HepG2 (cell line): Measurements from ENCODE around the gene ZACN. TPM values are rescaled to one million over a fixed set of nuclear protein-coding genes. Genes with fewer than 3 reads are reported as not detected.

Source experiments
- AKAP8 ChIP-seq: sonication (generic); formaldehyde crosslinking; IDR thresholded peaks from 2 replicates; pipeline ENCODE4 v1.5.1; 2020; ENCODE audit warnings: mild to moderate bottlenecking, missing genetic modification reagents
- ARNT2 ChIP-seq: sonication (generic); formaldehyde crosslinking; IDR thresholded peaks from 2 replicates; pipeline ENCODE4 v1.8.0; 2022; ENCODE audit warnings: mild to moderate bottlenecking, low read depth, missing genetic modification reagents, moderate library complexity
- ELF1 ChIP-seq: sonication (generic); formaldehyde crosslinking; IDR thresholded peaks from 2 replicates; pipeline ENCODE4 v1.4.0; 2020; ENCODE audit warnings: missing genetic modification reagents
- HNRNPLL ChIP-seq: fragments of 200-400 bp; formaldehyde crosslinking; IDR thresholded peaks from 2 replicates; pipeline ENCODE4 v1.6.1; 2017; ENCODE audit warnings: mild to moderate bottlenecking, low read depth, low read length; ENCODE audit not compliant: poor library complexity, severe bottlenecking
- KIAA2018 ChIP-seq: sonication (generic); formaldehyde crosslinking; IDR thresholded peaks from 2 replicates; pipeline ENCODE4 v1.5.0; 2020; ENCODE audit warnings: mild to moderate bottlenecking, missing genetic modification reagents, borderline replicate concordance
- NCOA5 ChIP-seq: sonication (generic); formaldehyde crosslinking; IDR thresholded peaks from 2 replicates; pipeline ENCODE4 v1.4.0; 2020; ENCODE audit warnings: missing genetic modification reagents
- NR2F2 ChIP-seq: IDR thresholded peaks from 2 replicates; pipeline ENCODE4 v1.6.1; 2012; ENCODE audit warnings: low read depth, inconsistent platforms, borderline replicate concordance
- TBX2 ChIP-seq: sonication (generic); formaldehyde crosslinking; IDR thresholded peaks from 2 replicates; pipeline ENCODE4 v1.5.0; 2020; ENCODE audit warnings: missing genetic modification reagents, mild to moderate bottlenecking, borderline replicate concordance
- UBTF ChIP-seq: sonication (generic); formaldehyde crosslinking; IDR thresholded peaks from 2 replicates; pipeline ENCODE4 v1.4.0; 2020; ENCODE audit warnings: mild to moderate bottlenecking, missing genetic modification reagents
- YEATS2 ChIP-seq: sonication (generic); formaldehyde crosslinking; IDR thresholded peaks from 2 replicates; pipeline ENCODE4 v1.4.0; 2020; ENCODE audit warnings: missing genetic modification reagents, borderline replicate concordance
- ZFP41 ChIP-seq: sonication (generic); formaldehyde crosslinking; IDR thresholded peaks from 2 replicates; pipeline ENCODE4 v1.4.0; 2020; ENCODE audit warnings: mild to moderate bottlenecking, missing genetic modification reagents, borderline replicate concordance
- polyA plus RNA-seq, 8 experiments: library from polyadenylated mRNA; depleted of rRNA in 3 of 8; stranded (reverse) in 7 of 8; unstranded in 1 of 8; fragments of >200 nt; fragmentation: Illumina TruSeq in 4 of 8; extraction: Trizol in 4 of 8; gene quantifications; 2 replicates each; pipeline versions ENCODE4 v1.2.1 to v1.2.3, GENCODE V29; 2011 to 2016; ENCODE audit warnings: low read depth in 4 of 8, missing spikeins in 1 of 8, mixed read lengths in 1 of 8; ENCODE audit not compliant: insufficient read depth in 1 of 8
- total RNA-seq, 5 experiments: library from RNA; depleted of rRNA; stranded (reverse); fragments of >200 nt; fragmentation: Illumina TruSeq; extraction: Trizol; gene quantifications; 2 replicates each; pipeline ENCODE4 v1.2.3, GENCODE V29; 2016; ENCODE audit warnings: low read depth in 1 of 5

ZACN gene
- total and polyA plus RNA-seq, 2 of the 13 experiments (the other 11 are each of a cell fraction or from before 2014, with no cell fraction given): 0.11 to 0.15 TPM

- TF ChIP-seq ARNT2 (peak; percentile 99), HNRNPLL (peak; percentile 49), NCOA5 (CRISPR knock-in tag) (no peak), YEATS2 (CRISPR knock-in tag) (peak; percentile 96), ELF1 (CRISPR knock-in tag) (peak; percentile 68; the same call in 1 of the 2 replicates), AKAP8 (peak; percentile 87; the same call in 1 of the 2 replicates), TBX2 (CRISPR knock-in tag) (peak; percentile 90), UBTF (CRISPR knock-in tag) (peak; percentile 93), NR2F2 (no peak; the same call in 1 of the 2 replicates), ZFP41 (CRISPR knock-in tag) (no peak), KIAA2018 (CRISPR knock-in tag) (no peak)
Observed at GRCh38 chr17:76072148-76072858, 6.7 kb upstream of the ZACN start, which contains the start of gene SRP68 (continued).
